ENCODE data around the gene CEP41.

The CEP41 gene

DNA sequence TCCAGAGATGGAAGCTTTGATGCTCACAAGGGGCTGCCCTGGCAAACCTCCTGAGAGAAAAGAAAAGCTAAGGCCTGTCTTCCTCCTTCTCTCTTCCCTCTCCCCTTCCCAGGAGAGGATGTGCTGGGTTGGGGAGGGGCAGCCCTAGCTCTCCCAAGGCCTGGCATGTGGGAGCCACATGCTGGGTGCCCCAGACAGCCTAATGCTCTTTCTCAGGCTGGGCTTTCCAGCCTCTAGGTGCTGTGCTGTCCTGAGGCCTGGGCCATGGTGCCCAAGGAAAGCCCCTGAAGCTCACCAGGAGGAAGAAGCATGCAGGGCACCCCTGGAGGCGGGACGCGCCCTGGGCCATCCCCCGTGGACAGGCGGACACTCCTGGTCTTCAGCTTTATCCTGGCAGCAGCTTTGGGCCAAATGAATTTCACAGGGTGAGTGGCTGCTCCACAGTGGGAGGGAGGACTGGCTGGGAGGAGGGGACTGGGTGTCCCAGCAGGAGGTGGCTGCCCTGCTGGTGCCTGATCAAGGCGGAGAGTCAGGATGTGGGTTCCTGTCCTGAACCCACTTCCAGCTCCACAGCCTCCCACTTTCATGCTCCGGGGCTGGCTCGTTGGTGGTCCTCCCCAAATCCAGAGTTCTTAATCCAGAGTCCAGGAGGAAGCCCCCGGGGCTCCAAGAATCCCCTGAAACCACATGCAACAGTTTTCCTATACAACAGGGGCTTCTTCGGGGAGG lies 94.5 kb downstream of the CEP41 start:
- no peak for DNase-seq

DNA sequence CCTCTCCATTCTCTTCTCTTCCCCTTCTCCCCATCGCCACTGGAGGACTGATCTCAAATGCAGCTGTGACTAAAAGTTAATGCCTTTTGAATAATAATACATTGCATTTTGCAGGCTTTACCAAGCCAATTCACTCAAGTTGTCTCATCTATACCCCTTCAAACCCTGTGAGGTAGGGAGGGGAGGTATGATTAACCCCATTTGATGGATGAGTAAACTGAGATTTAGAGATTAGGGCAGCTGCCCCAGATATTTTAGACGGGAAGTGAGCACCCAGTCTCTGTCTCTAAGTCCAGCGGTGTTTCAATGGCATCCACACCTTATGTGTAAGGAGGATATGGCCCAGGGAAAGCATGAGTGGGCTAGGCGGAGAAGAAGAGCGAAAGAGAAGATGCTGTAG lies 95.1 kb downstream of the CEP41 start:
- no peak for DNase-seq

DNA sequence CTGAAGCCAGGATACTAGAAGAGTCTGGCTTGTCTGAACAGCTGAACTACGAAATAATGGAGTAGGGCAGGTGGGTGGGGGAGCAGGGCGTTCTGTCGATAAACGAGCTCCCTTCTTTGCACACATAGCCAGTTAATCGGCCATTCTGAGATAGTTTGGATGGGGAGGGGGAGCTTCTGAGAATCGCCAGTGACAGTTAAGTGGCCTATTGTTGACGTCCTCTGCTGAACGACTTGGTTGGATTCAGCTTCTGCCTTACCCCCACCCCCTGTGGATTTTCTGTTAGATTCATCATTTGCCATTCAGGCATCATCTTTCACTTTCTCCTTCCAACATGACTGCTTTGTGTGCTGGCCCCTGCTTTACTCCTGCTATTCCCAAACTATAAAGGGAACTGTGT lies 95.7 kb downstream of the CEP41 start:
- DNase-seq, result no peak

DNA sequence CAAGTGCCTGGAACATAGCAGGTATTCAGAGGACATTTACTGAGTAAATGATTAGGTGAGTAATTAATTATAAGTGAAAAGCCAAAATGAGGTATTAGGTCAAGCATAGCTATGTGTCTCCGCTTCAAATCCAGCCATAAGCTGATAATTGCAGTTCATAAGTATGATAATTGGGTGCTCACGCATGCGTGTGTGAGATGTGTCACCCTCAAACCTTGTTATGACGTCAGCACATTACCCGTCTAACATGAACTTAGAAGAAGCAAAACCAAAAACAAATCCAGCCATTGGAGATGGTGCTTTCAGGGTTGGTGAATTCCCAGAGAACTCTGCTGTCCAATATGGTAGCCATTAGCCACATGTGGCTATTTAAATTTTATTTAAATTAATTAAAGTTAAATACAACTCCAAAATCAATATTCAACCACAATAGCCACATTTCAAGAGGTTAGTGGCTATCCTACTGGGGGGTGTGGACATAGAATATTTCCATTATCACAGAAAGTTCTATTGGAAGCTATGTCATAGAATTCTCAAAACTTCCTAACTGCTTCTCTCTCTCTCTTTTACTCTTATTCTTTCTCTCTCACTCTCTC lies 96.4 kb downstream of the CEP41 start, which contains the start of gene CPA5:
TSS of gene CPA5 (plus strand) at position 546 of the 596 bp plus-strand sequence. CDS start 1,670 bp downstream, outside the sequence.
- no peak for DNase-seq

All from stimulated activated CD4-positive, alpha-beta T cell treated with anti-CD3 and anti-CD28 coated beads, Interleukin-4, amount 100 ng/mL, for 4 hours (primary cell).